DOHH2 (cell line): ENCODE measurements around the gene SMIM23.

Experiments used
- CTCF ChIP-seq: fragments of 200-600 bp; sonication (generic); IDR thresholded peaks from one replicate; pipeline ENCODE4 v1.5.1; 2014; ENCODE audit warnings: antibody characterized with exemption, mild to moderate bottlenecking, low read depth, low read length; ENCODE audit not compliant: poor library complexity, severe bottlenecking
- EZH2phosphoT487 ChIP-seq: fragments of 200-600 bp; sonication (generic); IDR thresholded peaks from 2 replicates; pipeline ENCODE4 v1.6.1; 2017; ENCODE audit warnings: borderline replicate concordance, mild to moderate bottlenecking, antibody characterized with exemption, low read length, moderate library complexity, mixed read lengths

DNA sequence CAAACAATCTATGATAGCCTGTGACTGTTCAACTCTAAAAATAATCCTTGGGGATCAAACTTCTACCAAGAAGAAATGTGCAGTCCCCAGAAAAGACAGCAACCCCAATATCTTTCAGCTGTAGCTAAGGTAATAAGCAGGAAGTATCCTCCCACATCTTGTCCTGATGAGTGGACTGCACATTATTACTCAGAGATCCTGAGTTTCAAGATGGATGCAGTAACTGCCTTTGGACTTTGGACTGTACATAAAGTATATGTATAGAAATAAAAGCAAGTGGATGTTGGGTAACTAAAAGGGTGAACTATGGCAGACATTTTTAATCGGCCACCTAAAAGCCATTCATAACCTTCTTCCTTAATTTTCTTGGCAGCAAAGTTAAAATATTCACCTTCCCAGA lies 45.1 kb downstream of the SMIM23 start:
- TF ChIP-seq CTCF, result no peak
- no peak for TF ChIP-seq EZH2phosphoT487
